Keratinocyte (primary cell): ENCODE measurements around the gene PEPD. TPM values are rescaled to one million over a fixed set of nuclear protein-coding genes. Genes with fewer than 3 reads are reported as not detected.

ENCODE experiments used
- DNase-seq: peaks from one replicate; pipeline ENCODE4 v3.0.0-alpha.2; 2011; ENCODE audit warnings: low read depth, missing footprints, low spot score
- FAIRE-seq: peaks from 2 replicates; lab custom pipeline; 2011; peaks lifted over from hg19 to GRCh38; lab: Jason Lieb, UNC
- H2AFZ ChIP-seq: 2 replicates; pipeline ENCODE4 v1.6.0; 2012; ENCODE audit warnings: low read length, control low read depth, inconsistent platforms; ENCODE audit not compliant: control insufficient read depth
- H3K27ac ChIP-seq: 2 replicates; pipeline ENCODE4 v1.5.1; 2011; ENCODE audit warnings: low read length; ENCODE audit not compliant: control insufficient read depth, insufficient read depth
- H3K27me3 ChIP-seq: 3 replicates; pipeline ENCODE4 v1.6.0; 2011; ENCODE audit warnings: low read length; ENCODE audit not compliant: control insufficient read depth, insufficient read depth; ENCODE audit errors: extremely low read depth
- H3K36me3 ChIP-seq, 2 experiments: 2 replicates in 1 of 2; 3 replicates in 1 of 2; pipeline ENCODE4 v1.5.1; 2011; ENCODE audit warnings: low read length in 2 of 2, mild to moderate bottlenecking in 1 of 2; ENCODE audit not compliant: control insufficient read depth in 2 of 2, insufficient read depth in 2 of 2; ENCODE audit errors: extremely low read depth in 1 of 2
- H3K4me1 ChIP-seq: 3 replicates; pipeline ENCODE4 v1.5.1; 2011; ENCODE audit warnings: low read length; ENCODE audit not compliant: control insufficient read depth, insufficient read depth; ENCODE audit errors: extremely low read depth
- H3K4me2 ChIP-seq: 3 replicates; pipeline ENCODE4 v1.6.0; 2011; ENCODE audit warnings: low read depth, low read length; ENCODE audit not compliant: control insufficient read depth, insufficient read depth; ENCODE audit errors: extremely low read depth
- H3K4me3 ChIP-seq, 3 experiments: fragments of 200-600 bp in 1 of 3; sonication (generic) in 1 of 3; 2 replicates in 2 of 3; 3 replicates in 1 of 3; pipeline ENCODE4 v1.5.1; 2011 to 2016; ENCODE audit warnings: low read length in 3 of 3, mild to moderate bottlenecking in 3 of 3, control low read depth in 2 of 3, inconsistent platforms in 1 of 3, low read depth in 1 of 3, mixed read lengths in 1 of 3, mixed run types in 1 of 3, moderate library complexity in 1 of 3; ENCODE audit not compliant: control insufficient read depth in 2 of 3, insufficient read depth in 2 of 3; ENCODE audit errors: extremely low read depth in 1 of 3
- H3K79me2 ChIP-seq: 2 replicates; pipeline ENCODE4 v1.6.0; 2012; ENCODE audit warnings: low read length; ENCODE audit not compliant: control insufficient read depth, insufficient read depth
- H3K9ac ChIP-seq: 3 replicates; pipeline ENCODE4 v1.6.0; 2011; ENCODE audit warnings: low read length; ENCODE audit not compliant: control insufficient read depth, insufficient read depth; ENCODE audit errors: extremely low read depth
- H3K9me1 ChIP-seq: 3 replicates; pipeline ENCODE4 v1.6.0; 2011; ENCODE audit warnings: low read length; ENCODE audit not compliant: control insufficient read depth, insufficient read depth; ENCODE audit errors: extremely low read depth
- H3K9me3 ChIP-seq: 2 replicates; pipeline ENCODE4 v1.5.1; 2012; ENCODE audit warnings: low read depth, low read length; ENCODE audit not compliant: control insufficient read depth
- H4K20me1 ChIP-seq: 3 replicates; pipeline ENCODE4 v1.6.0; 2011; ENCODE audit warnings: low read length; ENCODE audit not compliant: control insufficient read depth, insufficient read depth; ENCODE audit errors: extremely low read depth
- EZH2 ChIP-seq: IDR thresholded peaks from one replicate; pipeline ENCODE4 v1.6.1; 2012; ENCODE audit warnings: inconsistent platforms, mild to moderate bottlenecking, low read length, moderate library complexity
- dilution Hi-C: fragments of 300-500 bp; cut with MboI; formaldehyde crosslinking; loops from one replicate; pipeline ENCODE4 v1.7.0; 2020; ENCODE audit warnings: low sequenced_read_pairs; ENCODE audit not compliant: extremely low pct_ligation_motif_present
- polyA plus RNA-seq, 5 experiments: library from polyadenylated mRNA; depleted of rRNA in 3 of 5; stranded (reverse) in 3 of 5; stranded (forward) in 1 of 5; unstranded in 1 of 5; fragments of >200 nt; gene quantifications; 1 replicate in 1 of 5; 2 replicates in 3 of 5; 3 replicates in 1 of 5; pipeline versions ENCODE4 v1.2.1 to v1.2.3, GENCODE V29; 2011 to 2012; ENCODE audit warnings: missing spikeins in 2 of 5, low read depth in 1 of 5, low replicate concordance in 1 of 5
- TF ChIP-seq, protein P1 (sequence below), 3 experiments: IDR thresholded peaks in 1 of 3; conservative IDR thresholded peaks in 1 of 3; optimal IDR thresholded peaks in 1 of 3; 2 replicates in 2 of 3; 3 replicates in 1 of 3; pipeline versions ENCODE3 to v1.5.1; 2011; ENCODE audit warnings: low read length in 3 of 3, mild to moderate bottlenecking in 3 of 3, moderate library complexity in 2 of 3, control low read depth in 1 of 3, inconsistent platforms in 1 of 3; ENCODE audit not compliant: insufficient read depth in 2 of 3; ENCODE audit errors: extremely low read depth in 1 of 3

PEPD gene
- polyA plus RNA-seq, 1 donor (not counting 4 experiments of a cell fraction or from before 2014, with no cell fraction given): 36.9 TPM

DNA sequence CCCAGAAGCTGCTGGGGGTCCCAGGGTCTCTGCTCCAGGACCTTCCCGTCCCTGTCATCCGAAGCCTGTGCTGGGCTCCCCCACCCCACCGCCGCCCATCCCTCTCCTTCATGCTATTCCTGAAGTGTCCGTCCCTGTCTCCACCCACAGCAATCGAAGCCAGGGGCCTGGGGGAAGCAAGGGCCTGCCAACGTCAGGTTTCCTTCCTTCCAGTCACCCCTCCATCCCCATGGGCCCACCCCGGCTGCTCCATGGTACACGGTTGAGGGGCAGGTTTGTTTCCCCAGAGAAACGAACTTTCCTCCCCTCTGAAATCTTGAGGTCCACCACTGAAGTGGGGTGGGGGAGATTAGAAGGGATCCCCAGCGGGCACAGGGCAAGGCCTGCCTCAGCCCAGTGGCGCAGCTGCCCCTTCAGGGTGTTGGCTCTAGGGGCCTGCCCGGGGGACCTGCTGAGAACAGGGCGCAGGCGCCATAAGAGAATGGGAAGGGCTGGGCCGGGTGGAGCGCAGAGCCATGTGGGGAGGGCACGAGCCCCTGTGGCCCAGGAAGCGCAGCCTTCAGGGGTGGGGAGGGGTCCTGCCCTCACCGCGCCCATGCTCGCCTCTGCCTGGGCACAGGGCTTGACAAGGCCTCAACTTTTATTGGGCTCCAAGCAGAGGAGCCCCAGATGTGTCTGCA, 132.0 kb downstream of the PEPD start:
- H3K9ac ChIP-seq: no peak overlapping the region
- H3K79me2 ChIP-seq: peaks cover 13% of the 10 kb centered on the region

DNA sequence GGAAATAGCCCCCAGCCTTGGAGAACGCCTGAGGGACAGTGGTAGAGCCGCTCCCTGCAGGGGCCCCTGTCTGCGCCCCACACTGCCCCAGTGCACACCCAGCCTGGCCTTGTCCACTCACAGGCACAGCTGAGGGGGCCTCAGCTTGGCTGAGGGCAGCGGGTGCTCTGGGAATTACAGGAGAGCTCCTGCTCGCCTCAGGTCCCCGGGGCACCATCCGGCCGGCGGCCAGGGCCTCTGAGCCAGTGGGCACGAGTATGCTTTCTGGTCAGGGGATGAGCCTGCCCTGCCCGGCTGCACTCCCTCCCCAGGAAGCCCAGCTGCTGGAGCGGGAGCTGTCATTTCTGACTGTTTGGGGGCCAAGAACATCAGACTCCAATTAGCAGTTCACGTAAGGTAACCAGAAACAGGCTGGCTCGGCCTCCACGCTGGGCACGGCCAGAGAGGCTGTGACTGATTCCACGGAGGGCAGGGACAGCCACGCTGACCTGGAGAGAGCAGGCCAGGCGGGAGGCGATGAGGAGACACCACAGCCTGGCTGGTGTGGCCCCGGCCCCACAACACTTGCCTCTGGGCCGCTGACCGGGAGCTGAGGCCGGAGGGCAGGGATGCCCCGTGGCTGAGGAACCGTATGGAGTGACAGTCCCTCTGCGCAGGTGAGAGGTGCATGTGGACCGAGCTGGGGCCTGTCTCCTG, 132.7 kb downstream of the PEPD start:
- H3K9me3 ChIP-seq: no peaks in the 10 kb centered on the region
- H3K27ac ChIP-seq: no peak overlapping the region
- H4K20me1 ChIP-seq: peaks cover 8% of the 10 kb centered on the region
- H3K9me1 ChIP-seq: no peaks in the 10 kb centered on the region
- FAIRE-seq (no peak), DNase-seq (no peak)
- H3K4me1 ChIP-seq: peaks cover 3% of the 10 kb centered on the region
- peaks cover 19% of the 10 kb centered on the region for H3K79me2 ChIP-seq
- H3K36me3 ChIP-seq: peaks cover 0 to 3% of the 10 kb centered on the region in 2 experiments
- dilution Hi-C loops: no loop called here
- no peak overlapping the region for H3K4me2 ChIP-seq
- TF ChIP-seq EZH2: no peak
- TF ChIP-seq, protein P1, sequence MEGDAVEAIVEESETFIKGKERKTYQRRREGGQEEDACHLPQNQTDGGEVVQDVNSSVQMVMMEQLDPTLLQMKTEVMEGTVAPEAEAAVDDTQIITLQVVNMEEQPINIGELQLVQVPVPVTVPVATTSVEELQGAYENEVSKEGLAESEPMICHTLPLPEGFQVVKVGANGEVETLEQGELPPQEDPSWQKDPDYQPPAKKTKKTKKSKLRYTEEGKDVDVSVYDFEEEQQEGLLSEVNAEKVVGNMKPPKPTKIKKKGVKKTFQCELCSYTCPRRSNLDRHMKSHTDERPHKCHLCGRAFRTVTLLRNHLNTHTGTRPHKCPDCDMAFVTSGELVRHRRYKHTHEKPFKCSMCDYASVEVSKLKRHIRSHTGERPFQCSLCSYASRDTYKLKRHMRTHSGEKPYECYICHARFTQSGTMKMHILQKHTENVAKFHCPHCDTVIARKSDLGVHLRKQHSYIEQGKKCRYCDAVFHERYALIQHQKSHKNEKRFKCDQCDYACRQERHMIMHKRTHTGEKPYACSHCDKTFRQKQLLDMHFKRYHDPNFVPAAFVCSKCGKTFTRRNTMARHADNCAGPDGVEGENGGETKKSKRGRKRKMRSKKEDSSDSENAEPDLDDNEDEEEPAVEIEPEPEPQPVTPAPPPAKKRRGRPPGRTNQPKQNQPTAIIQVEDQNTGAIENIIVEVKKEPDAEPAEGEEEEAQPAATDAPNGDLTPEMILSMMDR (optimal IDR thresholded peaks at IDR 0.05 in 1 of 3, IDR thresholded peaks at IDR 0.05 in 1 of 3, conservative IDR thresholded peaks at IDR 0.05 in 1 of 3; ENCODE audit: extremely low read depth in 1 of 3, insufficient read depth in 2 of 3, low read length in 3 of 3): no peak
- no peak overlapping the region for H3K9ac ChIP-seq
- no peaks in the 10 kb centered on the region for H3K27me3 ChIP-seq
- H3K4me3 ChIP-seq: no peak overlapping the region
- no peak overlapping the region for H2AFZ ChIP-seq

More for the DNA sequence above, 132.0 kb downstream of the PEPD start:
- H3K36me3 ChIP-seq: peaks cover 0 to 3% of the 10 kb centered on the region in 2 experiments
- H3K27ac ChIP-seq: no peak overlapping the region
- no peak overlapping the region for H2AFZ ChIP-seq
- H3K9me1 ChIP-seq: no peaks in the 10 kb centered on the region
- no peak overlapping the region for H3K4me3 ChIP-seq
- H3K27me3 ChIP-seq: no peaks in the 10 kb centered on the region
- dilution Hi-C loops: no loop called here
- H3K9me3 ChIP-seq: no peaks in the 10 kb centered on the region
- H3K4me2 ChIP-seq: no peak overlapping the region
- TF ChIP-seq EZH2: no peak
- TF ChIP-seq, protein P1 (optimal IDR thresholded peaks at IDR 0.05 in 1 of 3, IDR thresholded peaks at IDR 0.05 in 1 of 3, conservative IDR thresholded peaks at IDR 0.05 in 1 of 3; ENCODE audit: extremely low read depth in 1 of 3, insufficient read depth in 2 of 3, low read length in 3 of 3): no peak
- peaks cover 6% of the 10 kb centered on the region for H4K20me1 ChIP-seq
- H3K4me1 ChIP-seq: peaks cover 10% of the 10 kb centered on the region
- no peak for DNase-seq
- FAIRE-seq: no peak
